HG02571 (cell line): ENCODE measurements around the gene AFP.

Source experiments
- ATAC-seq: cut with Tn5 transposase; IDR thresholded peaks from one replicate; pipeline ENCODE4 v1.9.1; 2021; ENCODE audit warnings: mild to moderate bottlenecking, moderate library complexity; ENCODE audit not compliant: unreplicated experiment

Gene AFP

GRCh38 chr4:73413294-73413755 lies 22.7 kb upstream of the AFP start:
- ATAC-seq, result no peak

DNA sequence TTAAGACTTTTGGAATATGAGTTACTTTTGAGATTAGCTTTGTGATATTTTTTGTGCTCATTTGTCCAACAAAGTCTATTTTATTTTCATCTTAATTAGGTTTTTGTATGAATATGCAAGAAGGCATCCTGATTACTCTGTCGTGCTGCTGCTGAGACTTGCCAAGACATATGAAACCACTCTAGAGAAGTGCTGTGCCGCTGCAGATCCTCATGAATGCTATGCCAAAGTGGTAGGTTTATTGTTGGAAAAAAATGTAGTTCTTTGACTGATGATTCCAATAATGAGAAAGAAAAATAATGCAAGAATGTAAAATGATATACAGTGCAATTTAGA lies 21.1 kb upstream of the AFP start:
- ATAC-seq, result no peak

DNA sequence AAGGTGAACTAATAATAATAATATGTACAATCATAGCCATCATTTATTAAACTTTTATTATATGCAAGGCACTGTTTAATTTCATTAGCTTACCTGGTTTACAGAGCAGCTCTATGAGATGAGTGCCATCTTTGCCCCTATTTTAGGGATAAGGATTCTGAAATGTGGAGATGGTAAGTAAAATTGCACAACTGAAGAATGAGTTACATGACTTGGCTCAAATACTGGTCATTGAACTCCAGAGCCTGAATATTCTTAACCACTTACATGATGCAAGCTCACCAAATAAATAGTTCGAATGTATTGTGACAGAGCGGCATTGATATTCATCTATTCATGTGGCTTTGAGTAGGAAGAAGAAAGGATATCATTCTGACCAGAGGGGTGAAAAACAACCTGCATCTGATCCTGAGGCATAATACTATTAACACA lies 20.2 kb upstream of the AFP start:
- no peak for ATAC-seq

DNA sequence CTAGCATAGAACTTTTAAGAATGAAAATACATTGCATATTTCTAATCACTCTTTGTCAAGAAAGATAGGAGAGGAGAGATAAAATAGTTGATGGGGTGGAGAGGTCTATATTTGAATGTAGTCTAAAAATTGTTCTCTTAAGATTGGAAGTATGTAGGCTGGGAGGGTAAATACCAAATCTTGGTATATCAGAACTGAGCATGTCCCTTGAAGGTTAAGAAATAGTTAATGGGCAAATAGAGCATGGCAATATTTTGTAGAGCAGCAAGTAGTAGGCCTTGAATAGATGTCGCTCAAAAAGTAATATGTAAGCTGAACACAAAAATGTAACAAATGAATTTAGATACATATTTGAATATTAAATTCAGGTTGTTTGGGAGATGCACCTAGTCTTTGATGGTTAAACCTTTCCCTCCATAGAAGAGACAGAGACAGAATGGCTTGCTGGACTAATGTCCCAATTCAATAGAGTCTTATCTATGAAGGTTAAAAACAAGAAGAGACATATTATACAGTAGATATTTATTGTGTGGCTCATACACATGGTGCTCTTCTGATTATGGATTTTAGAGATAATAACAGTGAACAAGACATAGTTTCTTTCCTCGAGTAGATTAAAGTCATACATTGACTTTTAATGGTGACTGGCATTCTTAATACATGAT lies 19.5 kb upstream of the AFP start:
- ATAC-seq, result no peak

- ATAC-seq, result no peak
Measured at GRCh38 chr4:73417342-73417741, 18.7 kb upstream of the AFP start.

GRCh38 chr4:73417973-73418372 lies 18.0 kb upstream of the AFP start:
- ATAC-seq, result no peak

DNA sequence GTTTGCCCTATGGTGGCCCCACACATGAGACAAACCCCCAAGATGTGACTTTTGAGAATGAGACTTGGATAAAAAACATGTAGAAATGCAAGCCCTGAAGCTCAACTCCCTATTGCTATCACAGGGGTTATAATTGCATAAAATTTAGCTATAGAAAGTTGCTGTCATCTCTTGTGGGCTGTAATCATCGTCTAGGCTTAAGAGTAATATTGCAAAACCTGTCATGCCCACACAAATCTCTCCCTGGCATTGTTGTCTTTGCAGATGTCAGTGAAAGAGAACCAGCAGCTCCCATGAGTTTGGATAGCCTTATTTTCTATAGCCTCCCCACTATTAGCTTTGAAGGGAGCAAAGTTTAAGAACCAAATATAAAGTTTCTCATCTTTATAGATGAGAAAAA lies 17.3 kb upstream of the AFP start:
- ATAC-seq, result no peak

DNA sequence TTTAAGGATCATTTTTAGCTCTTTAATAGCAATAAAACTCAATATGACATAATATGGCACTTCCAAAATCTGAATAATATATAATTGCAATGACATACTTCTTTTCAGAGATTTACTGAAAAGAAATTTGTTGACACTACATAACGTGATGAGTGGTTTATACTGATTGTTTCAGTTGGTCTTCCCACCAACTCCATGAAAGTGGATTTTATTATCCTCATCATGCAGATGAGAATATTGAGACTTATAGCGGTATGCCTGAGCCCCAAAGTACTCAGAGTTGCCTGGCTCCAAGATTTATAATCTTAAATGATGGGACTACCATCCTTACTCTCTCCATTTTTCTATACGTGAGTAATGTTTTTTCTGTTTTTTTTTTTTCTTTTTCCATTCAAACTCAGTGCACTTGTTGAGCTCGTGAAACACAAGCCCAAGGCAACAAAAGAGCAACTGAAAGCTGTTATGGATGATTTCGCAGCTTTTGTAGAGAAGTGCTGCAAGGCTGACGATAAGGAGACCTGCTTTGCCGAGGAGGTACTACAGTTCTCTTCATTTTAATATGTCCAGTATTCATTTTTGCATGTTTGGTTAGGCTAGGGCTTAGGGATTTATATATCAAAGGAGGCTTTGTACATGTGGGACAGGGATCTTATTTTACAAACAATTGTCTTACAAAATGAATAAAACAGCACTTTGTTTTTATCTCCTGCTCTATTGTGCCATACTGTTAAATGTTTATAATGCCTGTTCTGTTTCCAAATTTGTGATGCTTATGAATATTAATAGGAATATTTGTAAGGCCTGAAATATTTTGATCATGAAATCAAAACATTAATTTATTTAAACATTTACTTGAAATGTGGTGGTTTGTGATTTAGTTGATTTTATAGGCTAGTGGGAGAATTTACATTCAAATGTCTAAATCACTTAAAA lies 16.6 kb upstream of the AFP start:
- no peak for ATAC-seq

DNA sequence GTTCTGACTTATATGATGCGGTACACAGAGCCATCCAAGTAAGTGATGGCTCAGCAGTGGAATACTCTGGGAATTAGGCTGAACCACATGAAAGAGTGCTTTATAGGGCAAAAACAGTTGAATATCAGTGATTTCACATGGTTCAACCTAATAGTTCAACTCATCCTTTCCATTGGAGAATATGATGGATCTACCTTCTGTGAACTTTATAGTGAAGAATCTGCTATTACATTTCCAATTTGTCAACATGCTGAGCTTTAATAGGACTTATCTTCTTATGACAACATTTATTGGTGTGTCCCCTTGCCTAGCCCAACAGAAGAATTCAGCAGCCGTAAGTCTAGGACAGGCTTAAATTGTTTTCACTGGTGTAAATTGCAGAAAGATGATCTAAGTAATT lies 15.4 kb upstream of the AFP start:
- ATAC-seq, result no peak

GRCh38 chr4:73421708-73422457 lies 14.1 kb upstream of the AFP start:
- no peak for ATAC-seq

- no peak for ATAC-seq
Measured at GRCh38 chr4:73422458-73422752, 13.6 kb upstream of the AFP start.

GRCh38 chr4:73423184-73423583 lies 12.8 kb upstream of the AFP start:
- ATAC-seq, result no peak

DNA sequence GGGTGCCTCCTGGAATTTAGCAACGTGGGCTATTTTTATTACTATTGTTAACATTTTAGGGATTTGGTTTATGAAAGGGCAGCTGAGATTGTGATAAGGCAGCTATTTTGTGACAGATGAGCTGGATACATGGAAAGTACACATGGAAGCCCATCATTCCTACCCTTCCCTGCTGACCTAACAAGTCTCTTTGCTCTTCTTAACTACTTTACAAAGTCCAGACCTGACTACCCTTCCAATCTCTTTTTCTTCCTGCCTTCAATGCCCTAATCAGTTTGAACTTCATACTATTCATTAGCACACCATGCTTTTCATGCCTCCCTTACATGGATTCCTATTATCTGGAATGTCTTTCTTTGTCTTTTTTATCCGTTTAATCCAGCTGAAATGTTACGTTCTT lies 9.4 kb upstream of the AFP start:
- ATAC-seq, result no peak

GRCh38 chr4:73429118-73429517 lies 6.9 kb upstream of the AFP start:
- ATAC-seq, result no peak

DNA sequence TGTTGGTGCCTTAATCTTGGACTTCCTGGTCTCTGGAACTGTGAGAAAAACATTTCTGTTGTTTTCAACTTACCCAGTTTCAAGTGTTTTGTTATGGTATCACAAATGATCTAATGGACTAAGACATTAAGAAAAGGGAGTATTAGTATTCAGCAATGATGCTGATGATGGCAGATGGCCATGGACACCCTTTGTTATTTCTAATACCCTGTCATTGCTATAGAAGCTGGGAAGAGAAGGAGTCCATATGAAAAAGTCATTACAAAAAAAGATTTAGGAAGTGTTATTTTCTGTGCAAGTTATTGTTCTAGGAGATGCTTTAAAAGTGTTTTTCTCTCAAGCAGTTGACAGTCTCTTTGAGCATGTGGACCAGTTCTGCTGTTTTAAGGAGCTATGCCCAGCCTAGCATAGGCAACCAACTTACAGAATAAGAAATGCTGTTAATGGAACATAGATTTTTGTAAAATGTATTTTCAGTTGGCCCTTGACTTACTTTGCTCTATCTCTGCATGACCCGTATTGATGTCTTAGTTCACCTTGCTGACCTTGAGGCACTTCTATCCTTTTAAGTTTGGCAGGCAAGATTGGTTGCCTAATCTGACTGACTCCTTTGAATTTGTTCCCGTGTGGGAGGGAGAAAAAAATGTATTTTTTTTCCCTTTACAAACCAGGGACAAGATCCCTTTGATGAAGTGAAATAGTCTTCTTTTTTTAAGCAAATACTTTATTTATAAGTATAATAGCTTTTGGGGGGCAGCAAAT lies 6.0 kb upstream of the AFP start:
- ATAC-seq, result no peak

- ATAC-seq, result no peak
Measured at GRCh38 chr4:73431813-73432168, 4.2 kb upstream of the AFP start.

DNA sequence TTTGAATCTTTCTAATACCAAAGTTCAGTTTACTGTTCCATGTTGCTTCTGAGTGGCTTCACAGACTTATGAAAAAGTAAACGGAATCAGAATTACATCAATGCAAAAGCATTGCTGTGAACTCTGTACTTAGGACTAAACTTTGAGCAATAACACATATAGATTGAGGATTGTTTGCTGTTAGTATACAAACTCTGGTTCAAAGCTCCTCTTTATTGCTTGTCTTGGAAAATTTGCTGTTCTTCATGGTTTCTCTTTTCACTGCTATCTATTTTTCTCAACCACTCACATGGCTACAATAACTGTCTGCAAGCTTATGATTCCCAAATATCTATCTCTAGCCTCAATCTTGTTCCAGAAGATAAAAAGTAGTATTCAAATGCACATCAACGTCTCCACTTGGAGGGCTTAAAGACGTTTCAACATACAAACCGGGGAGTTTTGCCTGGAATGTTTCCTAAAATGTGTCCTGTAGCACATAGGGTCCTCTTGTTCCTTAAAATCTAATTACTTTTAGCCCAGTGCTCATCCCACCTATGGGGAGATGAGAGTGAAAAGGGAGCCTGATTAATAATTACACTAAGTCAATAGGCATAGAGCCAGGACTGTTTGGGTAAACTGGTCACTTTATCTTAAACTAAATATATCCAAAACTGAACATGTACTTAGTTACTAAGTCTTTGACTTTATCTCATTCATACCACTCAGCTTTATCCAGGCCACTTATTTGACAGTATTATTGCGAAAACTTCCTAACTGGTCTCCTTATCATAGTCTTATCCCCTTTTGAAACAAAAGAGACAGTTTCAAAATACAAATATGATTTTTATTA lies 3.6 kb upstream of the AFP start:
- ATAC-seq, result no peak

- no peak for ATAC-seq
Measured at GRCh38 chr4:73433140-73433539, 2.9 kb upstream of the AFP start.

- ATAC-seq, result peak; percentile 59
Measured at GRCh38 chr4:73434311-73434710, 1.7 kb upstream of the AFP start.
